Measurements from ENCODE around the gene PIWIL4.

PIWIL4 gene

DNA sequence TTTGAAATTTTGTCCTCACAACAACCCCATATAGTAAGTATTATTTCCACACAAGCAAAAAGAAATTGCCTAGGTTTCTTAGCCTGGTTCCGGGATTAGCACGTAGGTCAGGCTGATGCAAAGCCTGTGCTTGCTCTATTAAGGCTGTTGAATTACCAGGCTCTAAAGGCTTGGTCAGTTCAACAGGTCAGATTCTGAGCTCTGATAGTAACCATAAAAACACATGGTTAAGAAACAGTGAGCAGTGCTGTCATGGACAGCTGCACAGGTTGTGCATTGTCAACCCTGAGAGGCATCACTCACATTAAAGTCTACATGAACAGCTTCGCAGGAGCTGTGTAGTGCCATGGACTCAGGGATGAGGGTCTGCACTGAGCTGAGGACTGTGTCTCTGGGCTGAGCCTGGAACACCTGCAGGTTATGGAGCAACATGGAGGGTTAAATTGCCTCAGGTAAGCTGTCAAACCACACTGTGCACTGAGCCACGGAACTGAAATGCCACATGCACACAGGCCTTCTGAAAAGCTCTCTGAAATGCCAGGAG, 98.0 kb downstream of the PIWIL4 start:
- H3K27me3 ChIP-seq, result no peaks in the 10 kb centered on the region
- no peaks in the 10 kb centered on the region for H3K4me1 ChIP-seq
- DNase-seq, result no peak
- H3K27ac ChIP-seq, result no peak overlapping the region
- no peaks in the 10 kb centered on the region for H3K36me3 ChIP-seq
- intact Hi-C loops (cut with DNase I; ENCODE audit: low total_unique reads), result no loop called here
- TF ChIP-seq, protein P1, sequence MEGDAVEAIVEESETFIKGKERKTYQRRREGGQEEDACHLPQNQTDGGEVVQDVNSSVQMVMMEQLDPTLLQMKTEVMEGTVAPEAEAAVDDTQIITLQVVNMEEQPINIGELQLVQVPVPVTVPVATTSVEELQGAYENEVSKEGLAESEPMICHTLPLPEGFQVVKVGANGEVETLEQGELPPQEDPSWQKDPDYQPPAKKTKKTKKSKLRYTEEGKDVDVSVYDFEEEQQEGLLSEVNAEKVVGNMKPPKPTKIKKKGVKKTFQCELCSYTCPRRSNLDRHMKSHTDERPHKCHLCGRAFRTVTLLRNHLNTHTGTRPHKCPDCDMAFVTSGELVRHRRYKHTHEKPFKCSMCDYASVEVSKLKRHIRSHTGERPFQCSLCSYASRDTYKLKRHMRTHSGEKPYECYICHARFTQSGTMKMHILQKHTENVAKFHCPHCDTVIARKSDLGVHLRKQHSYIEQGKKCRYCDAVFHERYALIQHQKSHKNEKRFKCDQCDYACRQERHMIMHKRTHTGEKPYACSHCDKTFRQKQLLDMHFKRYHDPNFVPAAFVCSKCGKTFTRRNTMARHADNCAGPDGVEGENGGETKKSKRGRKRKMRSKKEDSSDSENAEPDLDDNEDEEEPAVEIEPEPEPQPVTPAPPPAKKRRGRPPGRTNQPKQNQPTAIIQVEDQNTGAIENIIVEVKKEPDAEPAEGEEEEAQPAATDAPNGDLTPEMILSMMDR (IDR thresholded peaks at IDR 0.05), result no peak
- H3K9me3 ChIP-seq, result no peaks in the 10 kb centered on the region
- no peak overlapping the region for H3K4me3 ChIP-seq

DNA sequence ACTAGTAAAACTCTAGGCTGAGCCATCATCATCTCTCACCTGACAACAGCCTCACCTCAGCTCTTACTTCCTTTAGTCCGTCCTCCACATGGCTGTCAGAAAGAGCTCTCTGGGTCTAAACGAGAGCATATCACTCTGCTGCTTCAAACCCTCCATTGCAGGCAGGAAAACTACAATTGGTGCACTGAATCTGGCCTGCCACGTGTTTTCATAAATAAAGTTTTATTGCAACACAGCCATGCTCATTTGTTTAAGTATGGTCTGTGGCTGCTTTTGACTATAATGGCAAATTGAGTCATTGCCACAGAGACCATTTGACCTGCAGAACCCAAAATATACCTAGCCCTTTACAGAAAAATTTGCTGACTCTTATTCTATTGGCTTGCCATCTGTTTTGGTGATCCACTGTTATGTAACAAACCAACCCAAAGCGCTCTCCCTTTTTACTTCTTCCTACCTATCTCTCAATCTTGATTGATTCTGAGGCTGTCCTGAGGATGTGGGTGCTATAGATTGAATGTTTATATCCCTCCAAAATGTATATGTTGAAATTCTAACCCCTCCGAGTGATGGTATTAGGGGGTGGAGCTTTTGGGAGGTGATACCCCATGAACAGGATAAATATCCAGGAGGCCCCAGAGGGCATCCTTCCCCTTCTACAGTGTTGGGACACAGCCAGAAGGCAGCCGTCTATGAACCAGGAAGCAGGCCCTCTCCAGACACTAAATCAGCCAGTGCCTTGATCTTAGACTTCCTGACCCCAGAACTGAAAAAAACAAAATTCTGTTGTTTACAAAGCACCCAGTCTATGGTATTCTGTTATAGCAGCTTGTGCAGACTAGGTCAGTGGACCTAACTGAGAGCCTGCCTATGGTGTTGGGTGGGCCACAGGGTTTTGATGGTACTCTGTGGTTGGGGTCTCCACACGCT, 99.9 kb downstream of the PIWIL4 start:
- Histone ChIP-seq H3K9me3 (no peaks in the 10 kb centered on the region), H3K27ac (no peak overlapping the region), H3K36me3 (no peaks in the 10 kb centered on the region), H3K4me3 (no peak overlapping the region), H3K27me3 (no peaks in the 10 kb centered on the region), H3K4me1 (no peaks in the 10 kb centered on the region)
- intact Hi-C loops (cut with DNase I; ENCODE audit: low total_unique reads), result no loop called here
- TF ChIP-seq, protein P1 (IDR thresholded peaks at IDR 0.05), result no peak
- DNase-seq, result no peak

DNA sequence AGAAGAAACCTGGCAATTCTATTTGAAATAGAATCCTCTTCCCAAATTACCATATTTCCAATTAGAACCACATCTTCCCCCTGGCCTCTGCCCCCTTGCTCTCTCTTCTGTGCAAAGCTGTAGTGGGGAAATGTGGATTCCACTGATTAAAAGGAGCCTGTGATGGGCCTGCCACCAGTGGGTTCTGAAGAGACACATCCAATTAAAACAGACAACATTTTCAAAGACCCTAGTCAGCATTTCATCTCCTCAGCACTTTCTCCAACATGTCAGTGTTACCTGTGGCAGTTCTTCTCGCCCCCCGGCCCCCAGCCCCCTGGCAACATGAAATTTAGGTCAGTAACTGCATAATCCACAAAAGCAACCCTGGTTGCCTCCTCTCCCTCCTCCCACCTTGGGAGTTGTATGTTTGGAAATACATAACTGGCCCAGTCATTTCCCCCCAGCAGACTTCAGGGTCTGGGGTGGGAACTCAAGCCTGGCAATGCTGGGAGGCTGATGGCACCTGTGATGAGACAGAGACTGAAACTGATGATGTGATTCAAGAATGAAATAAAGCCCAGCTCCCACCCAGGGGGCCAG, 101.1 kb downstream of the PIWIL4 start:
- TF ChIP-seq, protein P1 (IDR thresholded peaks at IDR 0.05), result no peak
- Histone ChIP-seq H3K4me1 (peaks cover 0 to 1% (median 0%) of the 10 kb centered on the region in 4 donors), H3K9me3 (no peaks in the 10 kb centered on the region), H3K27ac (no peak overlapping the region), H3K27me3 (no peaks in the 10 kb centered on the region), H3K36me3 (no peaks in the 10 kb centered on the region), H3K4me3 (no peak overlapping the region)
- no peak for DNase-seq
- intact Hi-C loops (cut with DNase I; ENCODE audit: low total_unique reads), result no loop called here

DNA sequence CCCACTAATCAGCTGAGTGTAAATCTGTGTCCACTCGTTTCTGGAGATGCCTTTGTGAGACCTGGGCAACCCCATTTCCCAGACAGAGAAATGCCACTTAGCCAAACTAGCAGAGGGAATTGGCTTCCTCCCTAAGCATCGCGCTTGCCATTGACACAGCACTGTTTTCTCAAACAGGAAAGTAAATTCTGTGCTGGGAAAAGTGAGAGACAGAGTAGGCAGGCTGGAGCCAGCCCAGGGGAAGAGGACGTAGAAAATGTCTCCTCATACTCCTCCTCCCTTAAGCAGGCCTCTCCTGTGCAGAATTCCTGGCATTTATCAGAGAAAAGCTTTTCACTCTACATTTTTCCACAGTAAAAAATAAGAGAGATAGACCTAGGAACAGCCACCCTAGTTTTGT, 101.9 kb downstream of the PIWIL4 start:
- H3K27ac ChIP-seq, result no peak overlapping the region
- H3K36me3 ChIP-seq, result no peaks in the 10 kb centered on the region
- H3K4me3 ChIP-seq, result no peak overlapping the region
- intact Hi-C loops (cut with DNase I; ENCODE audit: low total_unique reads), result no loop called here
- no peaks in the 10 kb centered on the region for H3K27me3 ChIP-seq
- peaks cover 0 to 9% (median 4%) of the 10 kb centered on the region in 4 donors for H3K4me1 ChIP-seq
- TF ChIP-seq, protein P1 (IDR thresholded peaks at IDR 0.05), result no peak
- no peak for DNase-seq
- H3K9me3 ChIP-seq, result no peaks in the 10 kb centered on the region

All from tibial artery (tissue), 4 donors.